ENCODE data around the gene ATRNL1. TPM values are rescaled to one million over a fixed set of nuclear protein-coding genes. Genes with fewer than 3 reads are reported as not detected.
A peak's percentile ranks its signal among the peaks of the same experiment; 100 is the strongest.

Gene ATRNL1
- total RNA-seq, 1 experiment from 2014 or later = 1.3 TPM

GRCh38 chr10:115795964-115796363 is 702.8 kb downstream of the ATRNL1 start (continued):
- no peak for TF ChIP-seq MAX (IDR thresholded peaks at IDR 0.05)

- Histone ChIP-seq H3K79me2 (ENCODE audit: insufficient read depth, low read length) (no peaks in the 10 kb centered on the region), H3K4me1 (ENCODE audit: control insufficient read depth in 1 of 2, insufficient read depth in 2 of 2, low read length in 2 of 2) (no peaks in the 10 kb centered on the region), H4K20me1 (ENCODE audit: insufficient read depth) (no peaks in the 10 kb centered on the region; the same call in 1 of the 2 replicates), H3K9ac (ENCODE audit: low read length) (no peak overlapping the region), H3K27me3 (ENCODE audit: insufficient read depth, low read length) (peaks cover 17% of the 10 kb centered on the region; the same call in 1 of the 2 replicates), H3K9me3 (ENCODE audit: control insufficient read depth in 1 of 2, insufficient read depth in 1 of 2, low read depth in 1 of 2, low read length in 2 of 2) (no peaks in the 10 kb centered on the region), H3K9me2 (ENCODE audit: insufficient read depth) (no peaks in the 10 kb centered on the region), H3K4me2 (ENCODE audit: low read length) (no peak overlapping the region), H3K4me3 (replicated peaks in 1 of 2; ENCODE audit: low read depth in 1 of 2, low read length in 2 of 2) (no peak overlapping the region), H3K36me3 (ENCODE audit: control insufficient read depth in 1 of 2, insufficient read depth in 2 of 2, low read length in 2 of 2) (no peaks in the 10 kb centered on the region), H2AFZ (ENCODE audit: low read depth, low read length, poor library complexity, severe bottlenecking) (no peak overlapping the region), H3K27ac (ENCODE audit: low read depth, low read length) (no peak overlapping the region)
- no TSS peak for BruUV-seq (replicated peaks)
- CTCF ChIA-PET = no interaction called here
- intact Hi-C loops (cut with micrococcal nuclease) = no loop called here
- no peak for DNase-seq (ENCODE audit: low read depth, low spot score)
- no peak for ATAC-seq
- POLR2A ChIA-PET = no interaction called here
- TF ChIP-seq CTCF (IDR thresholded peaks at IDR 0.05 in 2 of 3, conservative IDR thresholded peaks at IDR 0.05 in 1 of 3; ENCODE audit: borderline replicate concordance in 1 of 3, insufficient read depth in 1 of 3, low read depth in 2 of 3, low read length in 2 of 3) (no peak), EZH2 (IDR thresholded peaks at IDR 0.05) (0 out of 2 replicates have a peak, but pooled peaks have one; percentile 41)
- RAD21 ChIA-PET (ENCODE audit: low non-redundant PET in 1 of 2, low total read pairs in 2 of 2, uncharacterized antibody in 2 of 2, unreplicated experiment in 2 of 2) = no interaction called here
Measured at GRCh38 chr10:115801457-115801856, 708.3 kb downstream of the ATRNL1 start.

GRCh38 chr10:115801992-115802391 is 708.8 kb downstream of the ATRNL1 start:
- Histone ChIP-seq H3K9ac (ENCODE audit: low read length) (no peak overlapping the region), H3K79me2 (ENCODE audit: insufficient read depth, low read length) (no peaks in the 10 kb centered on the region), H3K36me3 (ENCODE audit: control insufficient read depth in 1 of 2, insufficient read depth in 2 of 2, low read length in 2 of 2) (no peaks in the 10 kb centered on the region), H3K4me1 (ENCODE audit: control insufficient read depth in 1 of 2, insufficient read depth in 2 of 2, low read length in 2 of 2) (no peaks in the 10 kb centered on the region), H3K27ac (ENCODE audit: low read depth, low read length) (no peak overlapping the region), H3K9me2 (ENCODE audit: insufficient read depth) (no peaks in the 10 kb centered on the region), H3K4me3 (replicated peaks in 1 of 2; ENCODE audit: low read depth in 1 of 2, low read length in 2 of 2) (no peak overlapping the region), H3K27me3 (ENCODE audit: insufficient read depth, low read length) (peaks cover 17% of the 10 kb centered on the region; the same call in 1 of the 2 replicates), H2AFZ (ENCODE audit: low read depth, low read length, poor library complexity, severe bottlenecking) (no peak overlapping the region), H3K9me3 (ENCODE audit: control insufficient read depth in 1 of 2, insufficient read depth in 1 of 2, low read depth in 1 of 2, low read length in 2 of 2) (no peaks in the 10 kb centered on the region), H4K20me1 (ENCODE audit: insufficient read depth) (no peaks in the 10 kb centered on the region; the same call in 1 of the 2 replicates), H3K4me2 (ENCODE audit: low read length) (no peak overlapping the region)
- BruUV-seq (replicated peaks) = no TSS peak
- ChIA-PET POLR2A (no interaction called here), CTCF (no interaction called here), RAD21 (ENCODE audit: low non-redundant PET in 1 of 2, low total read pairs in 2 of 2, uncharacterized antibody in 2 of 2, unreplicated experiment in 2 of 2) (no interaction called here)
- intact Hi-C loops (cut with micrococcal nuclease) = no loop called here
- no peak for DNase-seq (ENCODE audit: low read depth, low spot score)
- ATAC-seq = no peak
- no peak for TF ChIP-seq CTCF (IDR thresholded peaks at IDR 0.05 in 2 of 3, conservative IDR thresholded peaks at IDR 0.05 in 1 of 3; ENCODE audit: borderline replicate concordance in 1 of 3, insufficient read depth in 1 of 3, low read depth in 2 of 3, low read length in 2 of 3)
- no peak for TF ChIP-seq POLR2AphosphoS5 (IDR thresholded peaks at IDR 0.05; ENCODE audit: low read depth, low read length)
- no peak for TF ChIP-seq ZFX (IDR thresholded peaks at IDR 0.05)
- no peak for TF ChIP-seq CBX3 (IDR thresholded peaks at IDR 0.05; ENCODE audit: low read depth)
- TF ChIP-seq POLR2A (IDR thresholded peaks at IDR 0.05; ENCODE audit: borderline replicate concordance, extremely low read depth, insufficient read depth, insufficient read length) = no peak
- TF ChIP-seq ATF3 (IDR thresholded peaks at IDR 0.05) = no peak
- no peak for TF ChIP-seq ZBTB33 (IDR thresholded peaks at IDR 0.05; ENCODE audit: extremely low read depth, insufficient replicate concordance, low read length)
- no peak for TF ChIP-seq SIN3A (IDR thresholded peaks at IDR 0.05; ENCODE audit: low read depth)
- TF ChIP-seq CEBPB (IDR thresholded peaks at IDR 0.05; ENCODE audit: low read depth) = no peak
- no peak for TF ChIP-seq JUND (IDR thresholded peaks at IDR 0.05)
